ENCODE measurements around the gene PPP1R13L. TPM values are rescaled to one million over a fixed set of nuclear protein-coding genes. Genes with fewer than 3 reads are reported as not detected.

PPP1R13L gene
- total and polyA plus RNA-seq, 2 experiments from 2014 or later: 3.9 to 6.4 TPM

DNA sequence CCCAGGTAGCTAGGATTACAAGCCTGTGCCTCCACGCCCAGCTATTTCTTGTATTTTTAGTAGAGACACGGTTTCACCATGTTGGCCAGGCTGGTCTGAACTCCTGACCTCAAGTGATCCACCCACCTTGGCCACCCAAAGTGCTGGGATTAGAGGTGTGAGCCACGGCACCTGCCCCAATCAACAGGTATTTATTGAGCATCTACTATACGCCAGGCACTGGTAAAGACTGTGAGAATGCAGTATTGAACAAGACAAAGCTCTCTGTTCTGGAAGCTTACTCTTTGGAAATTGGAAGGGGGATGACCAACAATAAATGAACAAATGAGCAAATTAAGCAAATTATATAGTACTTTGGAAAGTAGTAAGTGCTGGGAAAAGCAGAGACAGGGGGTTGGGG, 40.3 kb upstream of the PPP1R13L start:
- 84 to 94% methylated on average over 4 of the region's 4 CpGs for WGBS, 2 experiments (ENCODE audit: low coverage in 1 of 2, low lambda C conversion rate in 2 of 2, missing lambda C conversion rate in 2 of 2)
- H3K27me3 ChIP-seq (replicated peaks; ENCODE audit: insufficient read depth): no peaks in the 10 kb centered on the region

DNA sequence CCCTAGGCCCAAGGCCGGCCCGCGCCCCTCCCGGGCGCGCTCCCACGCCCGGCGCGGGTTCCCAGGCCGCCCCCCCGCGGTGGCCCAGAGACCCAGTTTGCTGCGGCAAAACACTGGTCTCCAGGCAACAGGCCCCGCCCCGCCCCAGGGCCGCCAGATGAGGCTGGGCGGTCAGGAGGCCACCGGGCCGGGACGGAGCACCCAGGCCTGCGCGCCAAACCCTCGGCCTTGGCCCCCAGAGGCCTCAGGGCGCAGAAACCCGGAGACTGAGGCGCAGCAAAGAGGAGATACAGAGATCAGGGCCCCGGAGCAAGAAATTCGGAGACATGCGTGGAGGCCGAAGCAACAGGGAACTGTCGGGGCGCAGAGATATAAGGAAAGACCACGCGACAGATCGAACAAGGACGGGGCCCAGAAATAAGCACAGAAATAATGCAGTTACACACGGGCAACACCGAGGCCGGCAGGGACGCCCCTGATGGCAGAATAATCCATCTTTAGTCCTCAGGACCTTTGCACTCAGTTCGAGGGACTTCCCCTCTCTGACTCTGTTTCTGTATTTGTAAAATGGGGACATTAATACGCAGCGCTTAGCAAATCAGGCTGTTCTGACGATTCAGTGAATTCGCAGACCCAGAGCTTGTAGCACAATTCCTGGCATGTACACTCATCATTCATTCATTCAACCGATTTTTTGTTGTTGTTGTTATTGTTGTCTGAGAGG, 39.6 kb upstream of the PPP1R13L start:
- Histone ChIP-seq H3K36me3 (ENCODE audit: low read depth) (no peaks in the 10 kb centered on the region), H3K9me2 (ENCODE audit: insufficient read depth) (no peaks in the 10 kb centered on the region), H2AFZ (peak overlapping the region; percentile 51), H3K27me3 (replicated peaks; ENCODE audit: insufficient read depth) (no peaks in the 10 kb centered on the region), H4K20me1 (ENCODE audit: insufficient read depth) (no peaks in the 10 kb centered on the region), H3K4me1 (ENCODE audit: insufficient read depth) (peaks cover 11% of the 10 kb centered on the region), H3F3A (ENCODE audit: insufficient read depth) (peaks cover 29% of the 10 kb centered on the region), H3K4me2 (ENCODE audit: unreplicated experiment) (peak overlapping the region; percentile 76), H3K79me2 (ENCODE audit: insufficient read depth) (no peaks in the 10 kb centered on the region), H3K27ac (peak overlapping the region; percentile 99), H3K9ac (peak overlapping the region; percentile 96), H3K4me3 (peak overlapping the region; percentile 69), H3K9me3 (ENCODE audit: low read depth) (no peaks in the 10 kb centered on the region)
- TF ChIP-seq EZH2phosphoT487 (IDR thresholded peaks at IDR 0.05; ENCODE audit: insufficient read depth, low read depth) (no peak), EZH2 (IDR thresholded peaks at IDR 0.05; ENCODE audit: insufficient read depth, poor library complexity, severe bottlenecking) (no peak)
- in situ Hi-C loops (cut with MboI): loop anchor here (5.0 kb wide), 1 partner anchor 33 kb away; no protein-coding TSS in a partner anchor
- 14 to 21% methylated on average over 33 to 47 of the region's 47 CpGs for WGBS, 2 experiments (ENCODE audit: low coverage in 1 of 2, low lambda C conversion rate in 2 of 2, missing lambda C conversion rate in 2 of 2)
- peak; percentile 94 for DNase-seq

More for the DNA sequence above, 40.3 kb upstream of the PPP1R13L start:
- H3K4me3 ChIP-seq: no peak overlapping the region
- no peaks in the 10 kb centered on the region for H4K20me1 ChIP-seq (ENCODE audit: insufficient read depth)
- peaks cover 11% of the 10 kb centered on the region for H3K4me1 ChIP-seq (ENCODE audit: insufficient read depth)
- H3K9me2 ChIP-seq (ENCODE audit: insufficient read depth): no peaks in the 10 kb centered on the region
- no peaks in the 10 kb centered on the region for H3K79me2 ChIP-seq (ENCODE audit: insufficient read depth)
- in situ Hi-C loops (cut with MboI): no loop called here
- H3K9me3 ChIP-seq (ENCODE audit: low read depth): no peaks in the 10 kb centered on the region
- H3F3A ChIP-seq (ENCODE audit: insufficient read depth): peaks cover 28% of the 10 kb centered on the region
- no peak overlapping the region for H3K27ac ChIP-seq
- no peak overlapping the region for H3K4me2 ChIP-seq (ENCODE audit: unreplicated experiment)
- no peak for TF ChIP-seq EZH2 (IDR thresholded peaks at IDR 0.05; ENCODE audit: insufficient read depth, poor library complexity, severe bottlenecking)
- TF ChIP-seq EZH2phosphoT487 (IDR thresholded peaks at IDR 0.05; ENCODE audit: insufficient read depth, low read depth): no peak
- H2AFZ ChIP-seq: no peak overlapping the region
- H3K36me3 ChIP-seq (ENCODE audit: low read depth): no peaks in the 10 kb centered on the region
- DNase-seq: no peak
- H3K9ac ChIP-seq: peak overlapping the region; percentile 96; the same call in 1 of the 2 replicates

DNA sequence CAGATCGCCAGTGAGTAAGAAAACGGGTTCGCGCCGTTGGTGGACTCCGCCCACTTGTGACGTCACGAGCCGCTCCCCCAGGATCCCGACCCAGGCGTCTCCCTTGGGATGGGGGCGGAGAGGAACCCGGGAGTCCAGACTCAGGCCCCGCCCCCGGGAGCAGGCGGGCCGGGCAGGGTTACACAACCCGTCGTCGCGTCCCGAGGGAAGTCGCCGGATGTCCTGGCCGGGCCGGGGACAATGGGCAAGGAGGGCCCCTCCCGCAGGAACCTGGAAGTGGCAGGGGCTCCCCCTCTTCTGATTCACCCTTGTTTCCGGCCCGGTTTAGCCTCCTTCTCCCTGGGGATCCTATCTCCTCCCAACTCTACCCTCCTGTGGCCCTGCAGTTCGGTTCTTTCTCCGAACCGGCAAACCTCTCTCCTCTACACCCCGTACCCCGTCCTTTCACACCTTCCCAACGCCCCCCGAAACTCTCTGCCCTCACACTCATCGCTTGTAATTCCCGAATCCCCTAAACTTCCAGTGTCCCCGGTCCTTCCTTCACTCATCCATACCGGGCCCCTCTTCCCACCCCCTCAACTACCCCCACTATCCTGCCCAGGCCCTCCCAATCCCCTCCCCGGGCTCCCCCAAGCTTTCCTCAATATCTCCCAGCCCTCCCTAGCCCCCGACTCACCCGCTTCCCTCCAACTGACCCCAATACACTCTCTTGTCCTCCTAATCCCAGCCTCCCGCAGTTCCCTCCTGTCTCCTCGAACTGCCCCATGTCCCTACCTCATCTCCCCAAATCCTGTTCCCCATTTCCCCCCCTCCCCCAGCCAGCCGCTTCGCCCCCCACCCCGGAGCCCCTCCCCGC, 38.8 kb upstream of the PPP1R13L start:
- no peaks in the 10 kb centered on the region for H3K9me2 ChIP-seq (ENCODE audit: insufficient read depth)
- H3K27ac ChIP-seq: peak overlapping the region; percentile 99
- H3K4me3 ChIP-seq: peak overlapping the region; percentile 69
- no peaks in the 10 kb centered on the region for H4K20me1 ChIP-seq (ENCODE audit: insufficient read depth)
- in situ Hi-C loops (cut with MboI): loop anchor here (5.0 kb wide), 1 partner anchor 34 kb away; no protein-coding TSS in a partner anchor
- H3K4me2 ChIP-seq (ENCODE audit: unreplicated experiment): peak overlapping the region; percentile 94
- no peaks in the 10 kb centered on the region for H3K27me3 ChIP-seq (replicated peaks; ENCODE audit: insufficient read depth)
- peak overlapping the region; percentile 96 for H3K9ac ChIP-seq
- H3K4me1 ChIP-seq (ENCODE audit: insufficient read depth): peaks cover 11% of the 10 kb centered on the region
- no peak for TF ChIP-seq EZH2 (IDR thresholded peaks at IDR 0.05; ENCODE audit: insufficient read depth, poor library complexity, severe bottlenecking)
- TF ChIP-seq EZH2phosphoT487 (IDR thresholded peaks at IDR 0.05; ENCODE audit: insufficient read depth, low read depth): no peak
- 0 to 1% methylated on average over 33 to 49 of the region's 49 CpGs for WGBS, 2 experiments (ENCODE audit: low coverage in 1 of 2, low lambda C conversion rate in 2 of 2, missing lambda C conversion rate in 2 of 2)
- H3K36me3 ChIP-seq (ENCODE audit: low read depth): no peaks in the 10 kb centered on the region
- peak overlapping the region; percentile 49 for H2AFZ ChIP-seq
- H3F3A ChIP-seq (ENCODE audit: insufficient read depth): peaks cover 34% of the 10 kb centered on the region
- H3K9me3 ChIP-seq (ENCODE audit: low read depth): no peaks in the 10 kb centered on the region
- H3K79me2 ChIP-seq (ENCODE audit: insufficient read depth): no peaks in the 10 kb centered on the region
- DNase-seq: peak; percentile 97

DNA sequence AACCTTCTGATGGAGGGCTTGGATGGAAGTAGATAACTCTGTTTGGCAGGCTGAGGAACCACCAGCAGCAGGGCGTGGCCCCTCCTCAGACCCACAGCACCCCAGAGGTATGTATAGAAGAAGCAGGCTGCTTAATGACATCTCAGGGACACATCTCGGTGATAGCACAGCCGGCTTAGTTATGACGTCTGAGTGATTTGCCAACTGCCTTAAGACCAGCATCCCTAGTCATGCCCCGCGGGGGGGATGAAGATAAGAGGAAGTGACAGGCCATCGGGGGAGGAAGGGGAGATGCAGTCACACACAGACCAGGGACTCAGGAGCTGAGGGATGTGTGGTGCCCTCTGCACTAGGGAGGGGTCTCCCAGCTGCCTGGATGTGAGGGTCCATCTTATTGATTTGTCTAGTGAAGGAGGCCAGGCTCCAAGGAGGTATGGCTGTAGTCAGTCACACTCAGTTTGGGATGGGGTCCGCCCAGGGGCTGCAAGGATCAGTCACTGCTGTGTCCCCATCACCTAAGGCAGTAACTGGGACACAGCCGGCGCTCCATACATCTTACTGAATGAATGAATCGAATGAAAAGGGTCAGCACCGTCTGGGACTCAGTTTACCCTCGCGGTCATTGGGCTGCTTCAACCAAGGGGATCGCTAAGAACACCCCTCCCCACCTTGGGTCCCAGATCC, 38.1 kb upstream of the PPP1R13L start:
- H4K20me1 ChIP-seq (ENCODE audit: insufficient read depth): no peaks in the 10 kb centered on the region
- peaks cover 35% of the 10 kb centered on the region for H3F3A ChIP-seq (ENCODE audit: insufficient read depth)
- H3K79me2 ChIP-seq (ENCODE audit: insufficient read depth): no peaks in the 10 kb centered on the region
- in situ Hi-C loops (cut with MboI): loop anchor here (5.0 kb wide), 1 partner anchor 34 kb away; no protein-coding TSS in a partner anchor
- no peaks in the 10 kb centered on the region for H3K9me2 ChIP-seq (ENCODE audit: insufficient read depth)
- H3K36me3 ChIP-seq (ENCODE audit: low read depth): no peaks in the 10 kb centered on the region
- TF ChIP-seq EZH2phosphoT487 (IDR thresholded peaks at IDR 0.05; ENCODE audit: insufficient read depth, low read depth): no peak
- TF ChIP-seq EZH2 (IDR thresholded peaks at IDR 0.05; ENCODE audit: insufficient read depth, poor library complexity, severe bottlenecking): no peak
- peak; percentile 60 for DNase-seq
- H3K9me3 ChIP-seq (ENCODE audit: low read depth): no peaks in the 10 kb centered on the region
- peak overlapping the region; percentile 94 for H3K4me2 ChIP-seq (ENCODE audit: unreplicated experiment)
- peak overlapping the region; percentile 99 for H3K27ac ChIP-seq
- H3K27me3 ChIP-seq (replicated peaks; ENCODE audit: insufficient read depth): no peaks in the 10 kb centered on the region
- peak overlapping the region; percentile 49 for H2AFZ ChIP-seq
- H3K9ac ChIP-seq: peak overlapping the region; percentile 96
- H3K4me1 ChIP-seq (ENCODE audit: insufficient read depth): peaks cover 11% of the 10 kb centered on the region
- WGBS, 2 experiments (ENCODE audit: low coverage in 1 of 2, low lambda C conversion rate in 2 of 2, missing lambda C conversion rate in 2 of 2): 27 to 28% methylated on average over 15 of the region's 15 CpGs
- peak overlapping the region; percentile 69 for H3K4me3 ChIP-seq

Measured in GM23248 (cell line).